ENCODE measurements around the gene KITLG. TPM values are rescaled to one million over a fixed set of nuclear protein-coding genes. Genes with fewer than 3 reads are reported as not detected.
"Not testable (repeated sequence)": the region's sequence is repeated elsewhere in the genome, so short reads cannot be mapped to it uniquely, and the experiment has no call there.

KITLG gene
- total RNA-seq, 8 experiments from 2014 or later: 2.3 to 26.9 (median 12.0) TPM

DNA sequence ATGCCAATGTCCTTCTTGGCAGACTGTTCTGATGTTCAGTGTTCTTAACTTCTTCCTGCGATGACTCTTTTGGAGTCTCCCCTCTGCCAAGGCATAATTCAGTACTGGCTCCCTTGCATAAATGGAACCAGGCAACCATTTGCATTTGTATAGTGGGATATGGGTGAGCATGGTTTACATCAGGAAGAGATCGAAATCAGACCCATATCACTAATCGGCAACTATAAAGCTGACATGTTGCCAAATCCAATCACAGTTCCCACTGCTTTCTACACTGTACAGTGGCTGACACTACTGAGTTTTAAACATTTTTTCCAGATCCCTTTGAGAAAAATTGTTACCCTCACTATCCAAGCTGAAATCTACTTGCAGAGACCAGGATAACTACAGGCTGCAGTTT is 83.8 kb downstream of the KITLG start:
- Histone ChIP-seq H3K4me1 (replicated peaks in 1 of 2) (no peaks in the 10 kb centered on the region), H3K27ac (no peak overlapping the region), H3K4me3 (no peak overlapping the region)
- peak in 3 of 8 experiments; percentile 35 to 56 (median 44) for ATAC-seq (replicated peaks in 6 of 8)
- WGBS, 10 experiments: 0 to 100% (median 49%) methylated on average over 1 to 3 of the region's 3 CpGs
- in situ Hi-C loops (cut with MboI; ENCODE audit: low pct_unique_long_range_greater_than_20kb in 2 of 9, low sequenced_read_pairs in 9 of 9, unreplicated experiment in 9 of 9): no loop called here

DNA sequence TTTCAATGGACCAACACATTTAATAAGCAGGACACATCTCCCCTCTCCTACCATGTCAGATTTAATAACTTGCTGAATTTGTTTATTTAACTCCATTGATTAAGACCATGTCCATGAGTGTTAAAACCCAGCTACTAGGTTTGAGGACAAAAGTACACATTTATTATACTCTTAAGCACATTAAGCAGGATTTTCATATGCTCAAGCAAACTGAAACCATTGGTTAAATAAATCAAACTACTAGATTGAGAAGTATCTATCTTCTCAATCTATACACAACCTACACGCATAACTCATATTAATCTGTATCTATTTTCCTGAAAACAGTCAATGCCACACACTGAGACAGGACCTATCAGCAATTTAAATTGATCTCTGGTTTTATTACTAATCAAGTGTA is 85.2 kb downstream of the KITLG start:
- in situ Hi-C loops (cut with MboI; ENCODE audit: low pct_unique_long_range_greater_than_20kb in 2 of 9, low sequenced_read_pairs in 9 of 9, unreplicated experiment in 9 of 9): no loop called here
- Histone ChIP-seq H3K4me1 (replicated peaks in 1 of 2) (no peaks in the 10 kb centered on the region), H3K4me3 (no peak overlapping the region), H3K27ac (no peak overlapping the region)
- 88 to 100% (median 100%) methylated on average over 1 of the region's 1 CpG; no CpG with 5 or more reads in 2 of the 10 experiments for WGBS, 10 experiments
- no peak for ATAC-seq (replicated peaks in 6 of 8)

DNA sequence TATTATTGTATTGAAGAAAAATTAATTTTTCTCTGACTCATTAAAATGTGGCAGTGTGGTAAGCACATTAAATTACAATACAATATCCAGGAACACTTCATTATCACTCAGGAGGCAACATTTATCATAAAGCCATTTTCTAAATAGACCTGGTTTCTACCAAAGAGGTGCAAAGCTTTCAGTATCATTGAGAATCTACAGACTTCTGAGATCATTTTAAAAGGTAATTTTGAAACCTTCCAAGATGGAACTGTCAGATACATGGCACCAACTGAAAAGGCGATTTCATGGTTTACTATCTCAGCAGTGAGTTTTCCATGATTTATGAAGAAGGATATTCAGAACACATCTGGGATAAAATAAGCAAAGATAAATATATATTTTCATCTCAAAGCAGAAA is 85.8 kb downstream of the KITLG start:
- WGBS, 10 experiments: 100% methylated on average over 1 of the region's 1 CpG; no CpG with 5 or more reads in 3 of the 10 experiments
- in situ Hi-C loops (cut with MboI; ENCODE audit: low pct_unique_long_range_greater_than_20kb in 2 of 9, low sequenced_read_pairs in 9 of 9, unreplicated experiment in 9 of 9): no loop called here
- H3K27ac ChIP-seq: no peak overlapping the region

DNA sequence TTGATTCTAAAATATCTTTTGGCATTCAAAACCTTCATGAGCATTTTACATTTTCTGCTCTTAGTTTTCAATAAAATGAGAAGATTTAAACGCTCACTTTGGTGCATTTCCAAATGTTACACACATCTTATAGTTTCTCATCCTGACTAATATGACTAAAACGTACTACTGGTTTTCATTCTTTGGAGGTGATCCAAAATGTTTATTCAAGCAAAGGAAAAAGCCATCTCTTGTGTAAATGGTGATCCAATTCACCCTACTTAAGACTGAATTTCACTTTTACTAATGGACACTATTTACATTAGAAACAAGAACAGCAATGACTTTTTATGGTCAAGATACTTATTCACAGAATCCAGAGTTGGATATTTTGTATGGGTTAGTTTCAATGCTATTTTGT is 86.6 kb downstream of the KITLG start:
- Histone ChIP-seq H3K4me1 (replicated peaks in 1 of 2) (peaks cover 0 to under 1% of the 10 kb centered on the region in 2 donors), H3K4me3 (no peak overlapping the region), H3K27ac (no peak overlapping the region)
- no peak for ATAC-seq (replicated peaks in 6 of 8)
- in situ Hi-C loops (cut with MboI; ENCODE audit: low pct_unique_long_range_greater_than_20kb in 2 of 9, low sequenced_read_pairs in 9 of 9, unreplicated experiment in 9 of 9): no loop called here
- WGBS, 10 experiments: 0 to 100% (median 45%) methylated on average over 2 of the region's 2 CpGs; no CpG with 5 or more reads in 2 of the 10 experiments

More for the DNA sequence above, 85.8 kb downstream of the KITLG start:
- ATAC-seq (replicated peaks in 6 of 8): no peak
- Histone ChIP-seq H3K4me3 (no peak overlapping the region), H3K4me1 (replicated peaks in 1 of 2) (no peaks in the 10 kb centered on the region)

DNA sequence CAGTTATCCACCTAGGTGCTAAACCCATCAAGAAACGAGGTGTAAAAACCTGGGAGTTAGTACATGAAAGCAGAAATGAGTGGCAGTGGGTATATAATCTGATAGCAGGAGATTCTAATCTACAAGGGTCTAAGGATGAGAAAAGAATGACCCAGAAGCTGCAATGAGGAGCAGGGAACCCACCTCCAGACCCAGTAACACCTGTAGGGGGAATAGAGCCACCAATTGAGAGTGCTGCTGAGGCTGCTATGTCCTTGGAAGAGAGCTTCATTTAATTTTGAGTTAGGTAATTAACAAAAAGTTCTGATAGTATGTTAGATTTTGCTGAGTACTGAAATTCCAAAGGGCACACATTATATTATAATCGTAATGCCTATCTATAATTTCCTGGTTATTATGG is 89.8 kb downstream of the KITLG start:
- WGBS, 10 experiments: 67 to 100% (median 100%) methylated on average over 1 to 2 of the region's 2 CpGs; no CpG with 5 or more reads in 2 of the 10 experiments
- H3K27ac ChIP-seq: no peak overlapping the region
- ATAC-seq (replicated peaks in 6 of 8): no peak
- in situ Hi-C loops (cut with MboI; ENCODE audit: low pct_unique_long_range_greater_than_20kb in 2 of 9, low sequenced_read_pairs in 9 of 9, unreplicated experiment in 9 of 9): no loop called here
- peaks cover 0 to 11% of the 10 kb centered on the region in 2 donors for H3K4me1 ChIP-seq (replicated peaks in 1 of 2)
- no peak overlapping the region for H3K4me3 ChIP-seq

DNA sequence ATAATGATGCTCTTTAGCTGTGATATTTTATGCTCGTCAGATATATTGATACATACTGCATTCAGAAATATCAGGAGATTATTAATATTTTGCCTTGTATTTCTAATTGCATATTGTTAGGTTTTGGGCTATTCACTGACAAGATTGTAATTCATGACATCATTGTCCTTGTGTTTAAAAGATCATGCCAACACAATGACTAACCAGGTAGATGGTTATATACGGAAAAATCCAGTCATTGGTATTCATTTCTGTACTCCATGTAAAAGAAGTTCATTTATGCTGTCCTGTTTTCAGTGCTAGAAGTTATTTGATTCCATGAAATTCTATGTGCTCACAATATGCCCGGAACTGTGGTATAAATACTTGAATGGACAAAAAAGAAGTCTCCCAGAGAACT is 107.5 kb downstream of the KITLG start:
- no peak overlapping the region for H3K4me3 ChIP-seq
- ATAC-seq (replicated peaks in 6 of 8): no peak
- 59 to 97% (median 90%) methylated on average over 1 to 3 of the region's 3 CpGs for WGBS, 10 experiments
- no peak overlapping the region for H3K27ac ChIP-seq
- H3K4me1 ChIP-seq (replicated peaks in 1 of 2): no peaks in the 10 kb centered on the region
- in situ Hi-C loops (cut with MboI; ENCODE audit: low pct_unique_long_range_greater_than_20kb in 2 of 9, low sequenced_read_pairs in 9 of 9, unreplicated experiment in 9 of 9): no loop called here

DNA sequence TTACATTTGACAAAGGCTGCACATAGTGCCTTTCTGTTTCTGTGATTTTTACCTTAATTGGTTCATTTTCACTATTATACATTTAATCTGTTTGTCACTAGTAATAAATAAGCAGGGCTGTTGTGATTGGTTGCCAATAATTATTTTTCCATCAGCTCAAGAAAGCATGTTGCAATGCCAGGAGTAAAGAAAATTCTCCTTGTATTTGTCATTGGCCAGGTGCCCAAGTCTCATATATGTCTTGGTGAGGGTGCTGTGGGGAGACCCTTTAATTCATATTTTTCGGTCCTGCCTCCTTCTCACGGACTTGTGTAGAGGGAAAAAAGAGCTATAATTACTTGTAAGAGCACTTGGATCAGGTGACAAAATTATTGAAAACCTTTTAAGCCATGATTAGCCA is 108.0 kb downstream of the KITLG start:
- WGBS, 10 experiments: 77 to 100% (median 90%) methylated on average over 1 to 2 of the region's 2 CpGs; no CpG with 5 or more reads in 2 of the 10 experiments
- no peak overlapping the region for H3K27ac ChIP-seq
- in situ Hi-C loops (cut with MboI; ENCODE audit: low pct_unique_long_range_greater_than_20kb in 2 of 9, low sequenced_read_pairs in 9 of 9, unreplicated experiment in 9 of 9): no loop called here
- no peaks in the 10 kb centered on the region for H3K4me1 ChIP-seq (replicated peaks in 1 of 2)
- H3K4me3 ChIP-seq: no peak overlapping the region
- no peak for ATAC-seq (replicated peaks in 6 of 8)

DNA sequence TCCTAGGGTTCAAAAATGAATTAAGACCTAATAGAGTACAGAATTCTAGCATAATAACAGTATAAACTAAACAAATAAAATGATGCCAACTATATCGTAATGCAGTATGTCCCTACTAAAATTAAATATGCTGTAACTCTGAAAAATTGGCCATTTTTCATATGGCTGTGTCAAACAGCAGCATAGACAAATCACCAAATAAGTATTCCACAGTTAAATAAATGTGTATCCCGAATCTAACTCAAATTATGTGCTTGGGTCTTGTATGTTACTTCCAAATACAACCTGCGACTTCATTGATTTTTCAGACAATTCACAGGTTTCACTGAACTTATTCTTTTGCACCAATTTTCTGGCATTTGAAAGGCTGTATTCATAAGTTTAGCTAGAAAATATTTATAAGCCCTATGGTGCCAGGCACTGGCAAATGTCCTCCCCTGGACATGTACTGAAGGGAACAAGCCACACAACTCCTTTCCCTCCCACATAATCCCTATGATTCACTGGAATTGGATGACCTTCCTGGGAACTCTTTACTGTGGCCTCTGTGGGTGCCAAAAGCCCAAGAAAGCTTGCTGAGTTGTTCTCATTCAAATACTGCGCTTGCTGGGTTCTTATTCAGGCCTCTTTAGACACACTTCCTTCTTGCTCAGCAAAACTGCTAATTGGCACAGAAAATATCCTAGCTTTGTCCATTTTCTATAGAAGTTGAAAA is 108.8 kb downstream of the KITLG start:
- no peaks in the 10 kb centered on the region for H3K4me1 ChIP-seq (replicated peaks in 1 of 2)
- no peak overlapping the region for H3K4me3 ChIP-seq
- WGBS, 10 experiments: 47 to 100% (median 86%) methylated on average over 2 to 4 of the region's 4 CpGs
- in situ Hi-C loops (cut with MboI; ENCODE audit: low pct_unique_long_range_greater_than_20kb in 2 of 9, low sequenced_read_pairs in 9 of 9, unreplicated experiment in 9 of 9): no loop called here
- H3K27ac ChIP-seq: no peak overlapping the region
- ATAC-seq (replicated peaks in 6 of 8): peak in 2 of 8 experiments; percentile 28 to 50

DNA sequence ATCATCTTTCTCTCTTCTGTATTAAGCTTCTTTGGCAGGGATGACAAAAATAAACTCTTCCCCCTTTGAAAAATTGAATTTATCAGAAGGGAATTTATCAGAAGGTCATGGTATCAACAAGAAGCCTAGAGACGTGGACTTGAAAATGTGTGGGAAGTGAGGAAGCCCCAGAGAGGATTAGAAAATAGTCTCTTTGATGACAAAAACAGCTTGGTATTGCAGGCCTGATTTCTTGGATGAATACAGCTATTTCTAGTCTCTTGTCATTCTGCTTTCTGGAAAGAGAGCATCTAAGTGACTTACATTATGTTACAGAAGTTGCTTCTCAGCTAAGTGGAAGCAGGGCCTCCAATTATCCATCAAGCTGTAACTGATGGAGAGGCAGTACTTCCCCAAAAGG is 111.1 kb downstream of the KITLG start:
- no peak overlapping the region for H3K27ac ChIP-seq
- WGBS, 10 experiments: 0 to 100% (median 83%) methylated on average over 1 of the region's 1 CpG; no CpG with 5 or more reads in 4 of the 10 experiments
- no peak overlapping the region for H3K4me3 ChIP-seq
- no peak for ATAC-seq (replicated peaks in 6 of 8)
- H3K4me1 ChIP-seq (replicated peaks in 1 of 2): no peaks in the 10 kb centered on the region
- in situ Hi-C loops (cut with MboI; ENCODE audit: low pct_unique_long_range_greater_than_20kb in 2 of 9, low sequenced_read_pairs in 9 of 9, unreplicated experiment in 9 of 9): no loop called here

DNA sequence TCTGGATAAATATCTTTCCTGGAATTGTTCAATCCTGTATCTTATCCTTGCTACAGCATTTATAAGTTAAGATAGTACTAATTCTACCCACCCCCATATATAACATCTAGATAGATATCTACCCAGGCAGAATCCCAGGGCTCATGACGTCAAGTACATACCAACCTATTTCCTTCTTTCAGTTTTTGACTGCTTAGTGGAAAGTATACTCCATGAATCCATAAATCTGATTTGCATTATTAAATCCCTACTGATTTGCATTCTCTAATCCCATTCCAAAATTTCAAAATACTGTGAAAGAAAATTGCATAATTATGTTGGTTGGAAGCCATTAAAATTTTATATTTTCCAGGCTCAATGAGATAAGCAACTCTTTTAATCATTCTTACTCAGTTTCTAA is 111.7 kb downstream of the KITLG start:
- in situ Hi-C loops (cut with MboI; ENCODE audit: low pct_unique_long_range_greater_than_20kb in 2 of 9, low sequenced_read_pairs in 9 of 9, unreplicated experiment in 9 of 9): no loop called here
- Histone ChIP-seq H3K4me1 (replicated peaks in 1 of 2) (no peaks in the 10 kb centered on the region), H3K4me3 (no peak overlapping the region), H3K27ac (no peak overlapping the region)
- peak in 3 of 8 experiments; percentile 29 to 87 (median 66) for ATAC-seq (replicated peaks in 6 of 8)
- 13 to 100% (median 93%) methylated on average over 1 of the region's 1 CpG; no CpG with 5 or more reads in 2 of the 10 experiments for WGBS, 10 experiments

DNA sequence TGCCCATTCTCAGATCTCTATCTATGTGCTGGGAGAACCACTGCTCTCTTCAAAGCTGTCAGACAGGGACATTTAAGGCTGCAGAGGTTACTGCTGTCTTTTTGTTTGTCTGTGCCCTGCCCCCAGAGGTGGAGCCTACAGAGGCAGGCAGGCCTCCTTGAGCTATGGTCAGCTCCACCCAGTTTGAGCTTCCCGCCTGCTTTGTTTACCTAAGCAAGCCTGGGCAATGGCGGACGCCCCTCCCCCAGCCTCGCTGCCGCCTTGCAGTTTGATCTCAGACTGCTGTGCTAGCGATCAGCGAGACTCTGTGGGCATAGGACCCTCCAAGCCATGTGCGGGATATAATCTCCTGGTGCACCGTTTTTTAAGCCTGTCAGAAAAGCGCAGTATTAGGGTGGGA is 113.6 kb downstream of the KITLG start:
- 94 to 100% methylated on average over 3 of the region's 10 CpGs; no CpG with 5 or more reads in 8 of the 10 experiments for WGBS, 10 experiments
- H3K27ac ChIP-seq; ATAC-seq (replicated peaks in 6 of 8); in situ Hi-C loops (cut with MboI; ENCODE audit: low pct_unique_long_range_greater_than_20kb in 2 of 9, low sequenced_read_pairs in 9 of 9, unreplicated experiment in 9 of 9); H3K4me3 ChIP-seq; H3K4me1 ChIP-seq (replicated peaks in 1 of 2): not testable (repeated sequence)

DNA sequence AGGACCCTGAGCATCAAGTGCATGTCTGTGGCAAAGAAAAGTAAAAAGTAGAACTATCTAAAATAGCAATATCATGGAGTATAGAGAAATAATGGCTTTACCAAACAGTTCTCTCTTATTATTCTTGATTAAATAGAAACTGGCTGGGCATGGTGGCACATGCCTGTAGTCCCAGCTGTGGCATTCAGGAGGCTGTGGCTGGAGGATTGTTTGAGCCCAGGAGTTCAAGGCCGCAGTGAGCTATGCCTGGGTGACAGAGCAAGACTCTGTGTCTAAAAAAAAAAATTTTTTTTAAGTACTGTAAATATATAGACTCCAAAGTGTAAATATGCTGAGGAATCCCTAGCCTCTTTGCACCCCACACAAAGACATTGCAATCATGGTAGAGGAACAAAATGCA is 121.9 kb downstream of the KITLG start:
- no peaks in the 10 kb centered on the region for H3K4me1 ChIP-seq (replicated peaks in 1 of 2)
- H3K4me3 ChIP-seq: no peak overlapping the region
- ATAC-seq (replicated peaks in 6 of 8): no peak
- in situ Hi-C loops (cut with MboI; ENCODE audit: low pct_unique_long_range_greater_than_20kb in 2 of 9, low sequenced_read_pairs in 9 of 9, unreplicated experiment in 9 of 9): no loop called here
- WGBS, 10 experiments: 60 to 100% (median 90%) methylated on average over 1 of the region's 1 CpG; no CpG with 5 or more reads in 4 of the 10 experiments
- no peak overlapping the region for H3K27ac ChIP-seq

DNA sequence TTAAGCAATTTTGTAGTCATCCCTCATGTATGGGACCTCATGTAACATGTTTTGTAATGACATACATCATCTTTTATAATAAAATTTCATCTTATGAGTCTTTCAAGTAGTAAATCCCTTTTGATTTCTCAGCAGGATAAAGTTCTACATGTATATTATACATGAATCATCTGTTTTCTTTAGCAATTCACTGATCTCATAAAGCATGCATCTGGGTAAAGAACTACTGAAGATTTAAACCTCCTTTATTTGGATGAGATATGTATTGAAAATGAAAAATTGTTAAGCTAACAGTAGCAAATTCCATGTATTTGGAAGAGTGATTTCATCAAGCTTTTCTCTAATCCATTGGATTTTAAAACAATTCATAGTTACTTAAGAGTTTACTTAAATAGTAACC is 126.9 kb downstream of the KITLG start:
- H3K27ac ChIP-seq: no peak overlapping the region
- no peak for ATAC-seq (replicated peaks in 6 of 8)
- in situ Hi-C loops (cut with MboI; ENCODE audit: low pct_unique_long_range_greater_than_20kb in 2 of 9, low sequenced_read_pairs in 9 of 9, unreplicated experiment in 9 of 9): no loop called here

DNA sequence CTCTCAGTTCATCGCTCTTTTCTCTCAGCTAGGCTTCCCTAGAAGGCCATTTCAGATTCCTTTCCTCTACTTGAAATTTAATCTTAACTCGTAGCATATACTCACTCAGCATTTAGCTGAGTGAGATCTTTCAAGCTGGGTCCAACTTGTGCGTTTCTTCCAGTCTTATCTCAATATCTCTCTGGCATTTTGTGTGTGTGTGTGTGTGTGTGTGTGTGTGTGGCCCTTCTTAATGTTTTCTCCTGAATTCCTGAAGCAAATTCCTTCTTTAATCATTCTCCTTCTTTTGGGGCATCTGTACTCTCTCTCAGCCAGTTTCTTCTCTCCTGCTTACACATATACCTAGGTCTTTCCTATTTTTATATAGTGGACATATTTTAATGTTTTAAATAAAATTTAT is 129.1 kb downstream of the KITLG start:
- 60 to 100% (median 86%) methylated on average over 1 to 3 of the region's 3 CpGs; no CpG with 5 or more reads in 3 of the 10 experiments for WGBS, 10 experiments
- in situ Hi-C loops (cut with MboI; ENCODE audit: low pct_unique_long_range_greater_than_20kb in 2 of 9, low sequenced_read_pairs in 9 of 9, unreplicated experiment in 9 of 9): no loop called here
- ATAC-seq (replicated peaks in 6 of 8): no peak

More for the DNA sequence above, 126.9 kb downstream of the KITLG start:
- Histone ChIP-seq H3K4me1 (replicated peaks in 1 of 2) (no peaks in the 10 kb centered on the region), H3K4me3 (no peak overlapping the region)

More for the DNA sequence above, 129.1 kb downstream of the KITLG start:
- Histone ChIP-seq H3K4me1 (replicated peaks in 1 of 2) (no peaks in the 10 kb centered on the region), H3K4me3 (no peak overlapping the region), H3K27ac (no peak overlapping the region)

Measured in motor neuron (in vitro differentiated cells).